HL-60/S4 (cell line): ENCODE results near the gene CXCL9.

Experiments
- in situ Hi-C: fragments of 300-500 bp; cut with MboI; formaldehyde crosslinking; loops from 2 replicates; pipeline ENCODE4 v1.14.3; 2022; ENCODE audit warnings: low sequenced_read_pairs

The CXCL9 gene

DNA sequence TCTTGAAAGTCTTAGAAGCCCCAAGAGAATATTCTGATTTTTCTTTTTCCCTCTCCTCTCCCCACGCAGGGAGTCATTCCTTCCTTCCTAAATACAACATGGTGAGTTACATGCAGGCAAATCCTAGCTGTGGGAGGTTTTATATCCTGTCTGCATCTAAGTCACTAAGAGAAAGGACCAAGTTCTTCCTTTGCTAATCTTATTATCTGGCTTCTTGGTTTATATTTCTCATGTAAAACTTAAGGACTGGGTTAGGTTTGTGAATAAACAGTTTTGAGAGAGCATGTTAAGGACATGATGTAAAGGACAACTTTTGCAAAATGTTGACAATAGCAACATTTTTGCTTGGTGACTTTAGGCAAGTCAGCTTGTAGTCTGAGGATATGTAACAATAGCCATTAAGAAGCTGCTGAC, 5.1 kb upstream of the CXCL9 start:
- in situ Hi-C loops, result no loop called here

DNA sequence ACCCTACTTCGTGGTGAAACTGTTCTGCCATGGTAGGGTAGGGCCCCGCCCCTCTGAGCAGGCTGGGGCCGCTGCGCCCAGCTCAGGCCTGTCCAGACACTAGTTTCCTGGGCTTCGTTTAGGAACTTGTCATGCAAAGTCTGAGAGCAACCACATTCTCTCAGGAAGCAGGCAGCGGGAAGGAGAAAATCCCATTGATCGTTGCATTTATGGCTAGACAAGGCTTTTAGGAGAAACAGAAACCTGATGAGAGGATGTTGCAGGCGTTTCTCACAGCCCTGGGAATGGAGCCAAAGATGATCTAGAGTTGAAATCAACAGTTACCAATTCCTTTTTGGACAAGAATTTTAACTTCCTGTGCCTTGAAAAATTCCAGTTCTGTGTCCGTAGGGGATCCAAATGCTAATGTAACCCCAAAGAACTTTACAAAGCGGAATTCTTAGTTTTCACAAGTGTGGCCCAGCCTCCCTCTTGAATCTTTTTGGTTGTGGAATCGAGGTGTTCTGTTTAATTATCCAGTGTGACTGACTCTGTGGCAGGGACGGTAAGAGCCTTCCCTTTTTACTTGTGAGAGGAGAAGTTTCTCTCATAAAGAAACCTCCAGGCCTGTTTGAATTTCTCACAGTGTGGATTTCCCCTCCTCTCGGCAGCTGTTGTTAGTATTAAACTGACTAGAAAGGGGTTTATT, 4.5 kb upstream of the CXCL9 start:
- in situ Hi-C loops, result no loop called here

DNA sequence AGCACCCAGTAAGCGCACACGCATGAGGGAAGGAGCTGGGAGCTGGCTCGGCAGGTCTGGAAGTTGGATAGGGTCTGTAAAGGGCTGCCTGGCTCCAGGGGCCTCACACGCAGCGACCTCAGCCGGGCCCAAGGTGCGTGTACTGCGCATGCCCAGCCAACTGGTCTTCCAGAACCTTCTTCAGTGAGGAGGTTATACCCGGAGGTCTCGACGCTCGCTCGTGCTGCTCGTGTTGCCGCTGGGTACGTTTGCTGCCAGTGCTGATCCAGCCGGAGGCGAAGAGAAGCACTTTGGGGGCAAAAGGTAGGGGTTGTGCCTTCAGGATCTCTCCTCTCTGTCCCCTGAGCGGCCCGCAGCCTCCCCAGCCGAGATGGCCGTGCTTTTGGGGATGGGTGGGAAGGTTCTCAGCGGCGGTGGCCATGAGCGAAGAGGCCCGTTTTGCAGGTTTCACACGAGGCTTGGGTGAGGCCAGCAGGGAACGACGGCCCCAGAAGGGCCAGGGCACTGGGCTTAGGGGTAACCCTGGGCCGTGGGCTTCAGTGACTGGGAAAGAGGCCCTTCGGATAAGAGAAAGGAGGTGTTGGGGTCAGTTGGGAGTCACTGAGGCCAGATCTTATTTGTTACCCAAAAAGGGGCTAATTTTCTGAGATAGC, 3.8 kb upstream of the CXCL9 start:
- in situ Hi-C loops, result no loop called here

DNA sequence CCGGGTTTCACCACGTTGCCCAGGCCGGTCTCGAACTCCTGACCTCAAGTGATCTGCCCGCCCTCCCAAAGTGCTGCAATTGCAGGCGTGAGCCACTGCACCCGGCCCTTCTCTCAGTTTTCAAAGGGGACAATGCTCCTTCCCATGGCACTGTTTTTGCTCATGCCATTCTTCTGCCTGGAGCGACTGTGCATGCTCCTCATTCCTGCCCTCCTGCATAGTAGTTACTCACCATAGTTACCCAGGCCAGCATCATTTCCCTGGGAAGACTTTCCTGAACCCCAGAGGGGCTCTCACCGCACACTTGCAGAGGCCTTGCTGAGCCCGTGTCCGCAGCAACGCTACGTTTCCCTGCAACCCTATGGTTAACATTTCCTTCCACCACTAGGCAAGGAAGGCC, 3.3 kb upstream of the CXCL9 start:
- in situ Hi-C loops, result no loop called here

DNA sequence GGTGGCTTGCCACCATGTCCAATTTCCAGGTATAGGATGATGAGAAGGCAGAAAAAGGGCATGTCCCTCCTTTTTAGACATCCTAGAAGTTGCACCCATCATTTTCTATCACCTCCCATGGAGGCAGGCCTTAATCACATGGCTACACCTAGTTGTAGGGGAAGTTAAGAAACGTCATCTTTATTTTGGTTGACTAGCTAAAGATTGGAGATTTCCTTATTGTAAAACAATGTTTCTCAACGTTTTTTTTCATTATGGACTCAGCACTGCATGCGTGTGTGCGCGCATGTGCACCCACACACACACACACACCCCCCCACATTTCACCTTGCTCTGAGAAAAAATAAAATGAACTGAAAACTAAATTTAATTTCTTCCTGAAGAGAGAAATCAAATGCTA, 2.0 kb upstream of the CXCL9 start:
- in situ Hi-C loops, result no loop called here

DNA sequence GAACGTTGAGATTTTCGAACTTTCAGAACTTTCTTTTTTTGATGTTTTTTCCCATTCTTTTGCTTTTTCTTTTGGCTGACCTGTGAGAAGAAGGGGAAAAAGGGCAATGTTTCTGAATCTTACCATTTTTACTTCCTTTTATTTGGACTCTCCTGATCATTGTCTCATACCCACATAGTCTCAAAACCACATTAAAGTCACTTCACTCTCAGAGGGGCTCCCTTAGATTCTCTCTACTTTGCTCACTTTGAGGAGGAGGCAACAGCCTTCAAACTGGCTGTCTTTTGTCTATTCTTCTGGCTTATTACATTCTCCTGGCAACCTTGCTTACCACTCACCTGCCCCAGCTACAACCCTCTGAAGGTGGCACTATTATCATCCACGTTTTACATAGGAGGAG, 3.7 kb downstream of the CXCL9 start:
- in situ Hi-C loops, result no loop called here

DNA sequence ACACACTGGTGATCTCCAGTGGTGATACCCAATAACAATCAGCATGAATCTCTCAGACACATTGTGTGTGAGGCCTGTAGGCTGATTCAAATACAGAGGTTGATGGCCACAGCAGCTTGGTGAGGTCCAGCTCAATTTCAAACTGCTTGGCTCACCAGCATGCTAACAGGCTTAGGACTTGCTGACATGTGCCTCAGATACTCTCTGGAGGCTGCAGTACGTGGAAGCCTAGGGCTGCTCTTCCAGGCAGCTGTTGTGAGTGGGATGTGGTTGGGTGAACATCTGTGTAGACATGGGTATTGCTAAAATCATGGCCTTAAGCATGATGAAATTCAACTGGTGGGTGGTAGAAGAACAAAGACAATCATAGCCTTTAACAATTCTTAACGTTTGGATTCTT, 4.3 kb downstream of the CXCL9 start:
- in situ Hi-C loops, result no loop called here

DNA sequence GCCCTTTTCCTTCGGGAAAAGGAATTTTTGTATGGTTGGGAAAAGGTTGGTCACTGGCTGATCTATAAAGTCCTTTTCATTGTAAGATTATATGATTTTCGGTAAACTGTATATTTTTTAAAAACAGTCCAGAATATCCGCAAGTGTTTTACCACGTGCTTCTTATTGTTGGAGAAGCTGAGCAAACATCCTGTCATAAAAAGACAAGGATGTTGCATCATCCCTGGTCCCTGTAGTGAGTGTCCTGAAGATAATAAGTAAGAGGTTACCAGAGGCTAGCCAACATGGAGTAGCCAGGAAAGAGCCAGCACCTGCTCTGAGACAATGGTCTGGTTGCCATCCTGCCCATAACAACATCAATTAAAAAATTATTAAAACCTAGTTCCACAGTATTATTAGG, 5.1 kb downstream of the CXCL9 start:
- in situ Hi-C loops, result no loop called here

DNA sequence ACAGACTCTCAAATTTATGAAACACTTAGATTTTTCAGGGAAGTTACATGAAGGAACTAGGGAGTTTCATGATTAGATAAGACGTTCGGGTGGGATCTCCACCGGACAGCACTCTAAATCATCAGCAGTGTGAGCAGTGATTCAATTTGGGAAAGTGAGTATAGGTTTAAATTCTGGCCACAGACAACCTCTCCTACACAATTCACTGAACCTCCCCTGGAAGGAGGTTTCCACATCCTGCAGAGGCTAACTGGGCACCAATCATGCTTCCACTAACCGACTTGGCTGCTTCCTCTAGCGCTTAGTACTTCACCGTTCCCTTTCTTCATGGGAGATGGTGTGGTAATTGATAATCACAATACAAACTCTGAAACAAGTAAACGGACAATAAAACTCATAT, 5.6 kb downstream of the CXCL9 start:
- in situ Hi-C loops, result no loop called here

DNA sequence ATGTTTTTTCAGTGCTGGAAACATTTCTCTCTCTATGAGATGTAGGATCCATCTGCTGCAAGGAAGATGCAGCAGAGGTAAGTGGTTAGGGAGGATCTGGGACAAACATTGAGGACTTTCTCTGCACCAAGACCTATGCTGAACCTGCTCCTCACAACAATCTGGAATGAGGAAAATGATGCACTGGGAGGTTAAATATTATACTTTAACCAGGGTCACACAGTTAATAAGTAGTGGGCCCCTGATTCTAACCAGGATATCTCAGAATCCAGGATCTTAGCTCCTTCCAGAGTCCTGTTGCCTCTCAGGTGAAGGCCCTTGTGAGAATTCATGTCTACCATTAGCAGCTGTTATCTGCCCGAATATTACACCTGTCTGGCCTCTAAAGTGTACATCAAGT, 7.0 kb downstream of the CXCL9 start:
- in situ Hi-C loops, result no loop called here

DNA sequence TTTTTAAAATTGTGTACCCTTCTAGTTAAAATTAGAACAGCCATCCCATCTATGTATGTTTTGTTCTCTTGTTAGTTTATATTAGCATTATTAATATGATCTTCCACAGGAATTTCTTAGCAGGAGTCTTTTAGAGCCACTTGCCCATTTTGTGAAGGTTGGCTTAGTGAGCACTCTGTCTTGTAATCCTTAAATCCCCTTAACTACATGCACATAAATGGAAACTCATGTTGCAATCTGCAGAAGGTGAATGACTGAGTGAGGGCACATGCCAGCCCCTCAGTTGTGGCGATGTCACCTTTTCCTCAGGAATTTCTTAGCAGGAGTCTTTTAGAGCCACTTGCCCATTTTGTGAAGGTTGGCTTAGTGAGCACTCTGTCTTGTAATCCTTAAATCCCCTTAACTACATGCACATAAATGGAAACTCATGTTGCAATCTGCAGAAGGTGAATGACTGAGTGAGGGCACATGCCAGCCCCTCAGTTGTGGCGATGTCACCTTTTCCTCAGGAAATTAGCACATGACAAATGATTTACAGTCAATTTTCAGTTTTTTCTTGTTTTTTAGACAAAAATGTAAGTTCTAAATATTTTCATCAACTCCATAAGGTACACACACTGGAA, 8.7 kb downstream of the CXCL9 start:
- in situ Hi-C loops, result loop anchor here (10.0 kb wide), 1 partner anchor 86 kb away; no protein-coding TSS in a partner anchor

DNA sequence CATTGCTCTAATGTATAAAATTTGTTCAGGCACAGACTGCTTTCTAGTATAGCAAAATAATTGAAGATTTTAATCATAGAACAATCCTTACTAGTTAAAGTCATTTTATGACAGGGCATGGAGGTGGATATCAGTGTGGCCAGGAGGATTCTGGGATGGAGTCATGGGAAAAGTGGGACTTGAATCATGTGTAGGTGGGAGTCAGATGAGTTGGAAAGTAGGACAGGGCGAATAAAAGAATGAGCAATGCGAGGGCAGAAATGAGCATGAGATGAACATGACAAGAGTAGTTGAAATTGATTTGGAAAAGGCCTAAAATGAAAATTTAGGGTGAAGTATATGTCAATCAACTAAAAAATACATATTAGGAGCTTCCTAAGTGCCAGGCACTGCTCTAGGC, 9.4 kb downstream of the CXCL9 start:
- in situ Hi-C loops, result loop anchor here (10.0 kb wide), 1 partner anchor 87 kb away; no protein-coding TSS in a partner anchor

DNA sequence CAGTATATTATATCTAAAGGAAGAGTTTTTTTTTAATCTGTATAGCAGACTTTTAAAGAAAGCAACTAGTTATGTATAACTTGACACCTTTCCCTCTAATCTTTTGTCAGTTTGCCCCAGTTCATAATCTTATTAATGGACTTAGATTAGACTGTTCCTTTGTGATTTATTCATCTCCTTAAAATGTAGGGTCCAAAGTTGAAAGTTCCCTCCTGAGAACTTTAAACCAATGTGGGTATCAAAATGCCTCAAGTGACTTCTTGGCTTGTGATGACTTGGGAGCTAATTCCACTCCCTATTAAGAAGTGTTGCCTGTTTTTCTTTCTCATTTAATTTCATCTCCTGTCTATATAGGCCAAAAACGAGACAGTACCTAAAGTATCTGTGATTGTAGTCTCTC, 10.2 kb downstream of the CXCL9 start:
- in situ Hi-C loops, result loop anchor here (10.0 kb wide), 1 partner anchor 88 kb away; no protein-coding TSS in a partner anchor

DNA sequence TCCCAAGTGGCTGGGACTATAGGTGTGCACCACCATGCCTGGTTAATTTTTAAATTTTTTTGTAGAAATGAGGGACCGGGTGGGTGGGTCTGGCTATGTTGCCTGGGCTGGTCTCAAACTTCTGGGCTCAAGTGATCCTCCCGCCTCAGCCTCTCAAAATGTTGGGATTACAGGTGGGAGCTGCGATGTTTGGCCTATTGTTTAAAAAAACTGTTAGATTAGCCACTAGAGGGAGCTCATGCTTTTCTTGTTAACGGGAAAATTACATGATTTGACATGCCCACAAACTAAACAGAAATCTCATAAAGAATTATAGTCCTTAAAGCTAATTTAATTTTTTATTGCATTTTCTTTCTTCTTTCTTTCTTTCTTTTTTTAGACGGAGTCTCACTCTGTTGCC, 11.6 kb downstream of the CXCL9 start:
- in situ Hi-C loops, result loop anchor here (10.0 kb wide), 1 partner anchor 89 kb away; no protein-coding TSS in a partner anchor

DNA sequence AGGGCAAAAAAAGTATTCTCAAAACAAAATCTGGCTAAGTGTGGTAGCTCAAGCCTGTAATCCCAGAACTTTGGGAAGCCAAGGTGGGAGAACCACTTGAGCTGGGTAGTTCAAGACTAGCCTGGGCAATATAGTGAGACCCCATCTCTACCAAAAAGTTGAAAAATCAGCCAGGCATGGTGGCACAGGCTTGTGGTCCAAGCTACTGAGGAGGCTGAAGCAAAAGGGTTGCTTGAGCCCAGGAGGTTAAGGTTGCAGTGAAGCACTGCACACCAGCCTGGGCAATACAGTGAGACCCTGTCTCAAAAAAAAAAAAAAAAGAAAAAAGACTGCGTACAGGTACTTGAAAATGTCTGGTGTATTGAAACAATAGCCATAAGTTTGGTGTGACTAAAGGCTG, 14.8 kb downstream of the CXCL9 start:
- in situ Hi-C loops, result loop anchor here (10.0 kb wide), 1 partner anchor 92 kb away; no protein-coding TSS in a partner anchor

DNA sequence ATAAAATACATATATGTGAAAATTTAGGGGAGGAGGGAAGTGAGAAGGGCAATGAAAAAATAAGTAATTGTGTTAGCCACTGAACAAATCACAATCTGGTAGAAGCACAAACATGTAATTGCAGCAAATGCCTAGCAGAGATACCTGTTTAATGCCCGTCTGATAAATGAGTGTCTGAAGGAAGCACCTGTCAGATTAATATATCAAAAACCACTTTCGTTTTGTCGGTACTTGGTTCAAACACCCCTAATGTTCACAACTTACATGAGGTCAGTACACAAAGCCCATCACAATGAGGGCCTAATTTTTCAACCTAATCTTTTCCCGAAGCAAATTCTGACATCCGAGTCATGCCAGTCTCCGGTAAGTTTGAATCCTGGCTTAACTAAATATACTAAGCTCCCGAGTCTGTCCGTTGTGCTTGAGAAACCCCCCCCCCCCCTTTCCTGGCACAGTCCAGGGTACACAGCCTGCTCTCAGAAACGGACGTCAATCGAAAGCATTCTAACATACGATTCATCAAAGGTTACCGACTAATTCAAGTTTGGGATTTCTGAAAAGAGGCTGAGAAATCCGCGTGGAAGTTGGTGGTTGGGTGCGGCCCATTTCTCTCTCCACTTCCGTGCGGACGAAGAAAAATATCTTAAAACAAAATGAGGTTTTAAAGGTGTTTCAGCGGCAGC, 17.3 kb downstream of the CXCL9 start:
- in situ Hi-C loops, result loop anchor here (10.0 kb wide), 1 partner anchor 95 kb away; no protein-coding TSS in a partner anchor

DNA sequence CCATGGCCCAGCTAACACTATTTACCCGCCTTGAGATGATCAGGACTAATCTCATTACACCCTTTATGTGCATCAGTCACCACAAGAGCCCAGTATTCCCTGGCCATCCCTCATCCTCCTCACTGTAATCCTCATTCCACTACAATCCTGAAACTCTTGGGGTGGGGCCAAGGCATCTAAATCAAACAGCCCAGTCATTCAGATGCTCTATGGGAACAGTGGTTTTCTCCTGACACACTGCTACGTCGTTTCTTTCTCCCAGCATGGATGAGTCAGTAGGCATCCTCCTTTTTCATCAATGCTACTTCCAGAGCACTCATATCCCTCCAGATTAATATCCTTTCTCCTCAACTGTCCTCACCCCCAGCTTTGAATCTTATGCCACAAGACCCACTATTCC, 22.2 kb downstream of the CXCL9 start:
- in situ Hi-C loops, result no loop called here

DNA sequence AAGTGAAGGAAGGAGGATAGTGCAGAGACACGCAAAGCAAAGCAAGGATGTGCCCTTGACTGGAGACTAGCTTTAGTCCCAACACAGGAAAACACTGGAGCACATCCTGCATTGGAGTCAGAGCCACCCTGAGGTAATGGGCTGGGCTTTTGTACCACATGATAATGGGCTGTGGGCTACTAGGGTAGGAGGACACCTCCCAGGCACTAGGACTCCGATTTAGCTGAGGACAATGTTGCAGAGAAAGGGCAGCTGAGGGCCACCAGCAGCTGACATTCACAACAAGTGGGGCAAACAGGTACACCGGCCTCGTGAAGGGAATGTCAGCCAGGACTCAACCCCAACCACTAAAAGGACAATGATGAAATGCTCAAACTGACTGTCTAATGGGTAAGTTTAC, 26.7 kb downstream of the CXCL9 start:
- in situ Hi-C loops, result no loop called here

DNA sequence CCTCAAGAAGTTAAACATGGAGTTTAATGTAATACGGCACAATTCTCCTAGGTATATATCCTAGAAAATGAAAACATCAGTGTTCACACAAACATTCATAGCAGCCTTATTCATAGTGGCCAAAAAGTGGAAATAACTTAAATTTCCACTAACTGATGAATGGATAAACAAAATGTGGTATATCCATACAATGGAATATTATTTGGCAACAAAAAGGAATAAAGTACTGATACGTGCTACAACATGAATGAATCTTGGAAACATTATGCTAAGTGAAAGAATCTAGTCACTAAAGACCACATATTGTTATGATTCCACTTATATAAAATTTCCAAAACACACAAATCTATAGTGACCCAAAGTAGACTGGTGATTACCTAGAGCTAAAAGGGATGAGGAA, 31.1 kb downstream of the CXCL9 start:
- in situ Hi-C loops, result no loop called here

DNA sequence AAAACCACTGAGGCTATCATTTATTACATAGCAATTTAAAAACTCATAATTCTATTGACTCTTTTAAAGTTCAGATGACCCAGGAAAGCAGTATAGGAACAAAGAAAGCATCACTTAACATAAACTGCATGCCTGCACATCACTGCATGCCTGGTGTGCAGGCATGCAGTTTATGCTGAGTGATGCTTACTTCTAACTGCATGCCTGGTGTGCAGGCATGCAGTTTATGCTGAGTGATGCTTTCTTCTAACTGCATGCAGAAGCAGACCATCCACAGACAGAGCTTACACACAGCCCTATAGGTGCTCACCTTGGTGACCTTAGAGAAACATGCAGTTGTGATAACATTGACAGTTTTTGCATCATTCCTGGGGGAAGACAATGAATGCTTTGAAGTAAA, 33.5 kb downstream of the CXCL9 start:
- in situ Hi-C loops, result no loop called here

DNA sequence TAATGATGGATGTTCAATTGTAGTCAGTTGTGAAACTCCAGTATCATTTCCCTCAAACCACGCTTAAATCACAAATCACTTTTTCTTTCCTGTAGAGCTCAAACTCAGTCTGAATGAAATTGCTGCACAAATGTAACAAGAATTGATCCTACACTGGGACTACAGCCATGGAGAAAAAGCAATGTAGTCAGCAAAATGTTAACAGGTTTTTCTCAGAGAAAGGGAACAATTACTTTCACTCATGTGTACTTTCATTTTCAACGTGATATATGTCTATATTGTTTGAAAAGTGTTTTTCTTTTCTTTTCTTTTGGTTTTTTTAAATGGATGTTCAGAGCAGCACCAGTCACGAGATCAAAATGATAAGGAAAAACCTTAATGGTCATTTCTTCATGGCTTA, 39.2 kb downstream of the CXCL9 start:
- in situ Hi-C loops, result no loop called here
